PC-9 (cell line): ENCODE measurements around the gene WDR3. TPM values are rescaled to one million over a fixed set of nuclear protein-coding genes. Genes with fewer than 3 reads are reported as not detected.

Experiments
- BruUV-seq: library from RNA; stranded (reverse); fragments of 400-500 nt; replicated peaks from 2 replicates; lab custom pipeline; 2021; lab: Mats Ljungman, UMichigan
- CTCF ChIA-PET: fragments of 300-600 bp; sonication (Branson Sonifier 250); formaldehyde crosslinking; loops from one replicate; lab custom pipeline; 2022; ENCODE audit warnings: antibody characterized with exemption; lab: Charles Lee
- POLR2A ChIA-PET: fragments of 300-600 bp; sonication (Branson Sonifier 250); formaldehyde crosslinking; loops from one replicate; lab custom pipeline; 2022; ENCODE audit warnings: antibody characterized with exemption; ENCODE audit not compliant: unreplicated experiment; lab: Charles Lee
- DNase-seq, 2 experiments: peaks; one replicate each; pipeline versions ENCODE4 v3.0.0 to v3.0.0-alpha.2; 2015 to 2022; ENCODE audit warnings: mixed read lengths in 1 of 2
- H2AFZ ChIP-seq: fragments of 200-600 bp; sonication (generic); 2 replicates; pipeline ENCODE4 v1.8.1; 2017; ENCODE audit warnings: antibody characterized with exemption
- H3F3A ChIP-seq: fragments of 200-600 bp; sonication (generic); 2 replicates; pipeline ENCODE4 v1.8.1; 2017; ENCODE audit warnings: antibody characterized with exemption, mild to moderate bottlenecking, low read depth; ENCODE audit not compliant: insufficient read depth
- H3K27ac ChIP-seq: fragments of 200-600 bp; sonication (generic); 2 replicates; pipeline ENCODE4 v1.6.1; 2016; ENCODE audit warnings: mixed run types
- H3K27me3 ChIP-seq: fragments of 200-600 bp; sonication (generic); 2 replicates; pipeline ENCODE4 v1.6.1; 2016; ENCODE audit warnings: low read depth, mixed run types; ENCODE audit not compliant: insufficient read depth
- H3K36me3 ChIP-seq: fragments of 200-600 bp; sonication (generic); 2 replicates; pipeline ENCODE4 v1.6.1; 2016; ENCODE audit warnings: low read depth, mixed run types
- H3K4me1 ChIP-seq: fragments of 200-600 bp; sonication (generic); replicated peaks from 2 replicates; pipeline ENCODE4 v1.6.1; 2016; ENCODE audit warnings: mixed run types; ENCODE audit not compliant: insufficient read depth
- H3K4me2 ChIP-seq: fragments of 200-600 bp; sonication (generic); 2 replicates; pipeline ENCODE4 v1.6.1; 2017; ENCODE audit warnings: mixed run types
- H3K4me3 ChIP-seq: fragments of 200-600 bp; sonication (generic); 2 replicates; pipeline ENCODE4 v1.6.1; 2016; ENCODE audit warnings: mixed run types
- H3K79me2 ChIP-seq: fragments of 200-600 bp; sonication (generic); 2 replicates; pipeline ENCODE4 v1.6.1; 2017; ENCODE audit warnings: low read depth, mixed run types
- H3K9me2 ChIP-seq: fragments of 200-600 bp; sonication (generic); 2 replicates; pipeline ENCODE4 v1.8.1; 2017; ENCODE audit warnings: mild to moderate bottlenecking; ENCODE audit not compliant: insufficient read depth
- H3K9me3 ChIP-seq: fragments of 200-600 bp; sonication (generic); 2 replicates; pipeline ENCODE4 v1.8.1; 2016; ENCODE audit warnings: low read depth; ENCODE audit not compliant: insufficient read depth
- H4K20me1 ChIP-seq: fragments of 200-600 bp; sonication (generic); 2 replicates; pipeline ENCODE4 v1.8.1; 2017; ENCODE audit not compliant: insufficient read depth
- EZH2 ChIP-seq: fragments of 200-600 bp; sonication (generic); IDR thresholded peaks from 2 replicates; pipeline ENCODE4 v1.8.0; 2017; ENCODE audit warnings: antibody characterized with exemption, low read depth
- intact Hi-C: fragments of 100-400 bp; cut with micrococcal nuclease; formaldehyde crosslinking; loops from one replicate; pipeline ENCODE4 v1.10.0; 2022; ENCODE audit not compliant: unreplicated experiment
- total RNA-seq: library from RNA; stranded (reverse); gene quantifications from 2 replicates; pipeline ENCODE4 v1.2.3, GENCODE V29; 2021
- TF ChIP-seq, protein P1 (sequence below): fragments of 200-600 bp; sonication (generic); conservative IDR thresholded peaks from 2 replicates; pipeline ENCODE4 v1.6.1; 2017; ENCODE audit warnings: mixed run types, antibody characterized with exemption, mild to moderate bottlenecking, moderate library complexity

WDR3 gene
- total RNA-seq, 1 experiment from 2014 or later = 38.3 TPM

DNA sequence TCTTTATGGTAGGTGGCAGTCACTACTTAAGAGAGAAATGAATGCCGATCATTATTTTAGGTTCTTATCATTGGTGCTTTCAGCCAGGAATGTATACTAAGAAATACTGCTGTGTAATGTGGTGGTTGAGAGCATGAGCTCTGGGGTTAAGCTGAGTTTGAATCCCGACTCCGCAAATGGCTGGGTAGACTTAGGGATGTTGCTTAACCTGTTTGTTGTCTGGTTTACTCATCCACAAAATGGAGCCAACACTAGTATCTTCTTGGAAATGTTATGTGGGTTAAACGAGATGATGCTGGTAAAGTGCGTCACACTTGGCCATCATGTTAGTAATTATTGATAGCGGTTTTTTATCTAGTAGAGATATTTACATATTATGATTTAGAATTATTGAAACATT lies 83.8 kb downstream of the WDR3 start:
- H4K20me1 ChIP-seq = no peaks in the 10 kb centered on the region

GRCh38 chr1:118013938-118014337 lies 84.4 kb downstream of the WDR3 start:
- Histone ChIP-seq H2AFZ (no peak overlapping the region), H3K4me1 (no peaks in the 10 kb centered on the region), H4K20me1 (no peaks in the 10 kb centered on the region), H3K4me3 (no peak overlapping the region), H3K9me3 (no peaks in the 10 kb centered on the region), H3K4me2 (no peak overlapping the region), H3K36me3 (no peaks in the 10 kb centered on the region), H3K27me3 (peaks cover 11% of the 10 kb centered on the region; the same call in 1 of the 2 replicates), H3K27ac (no peak overlapping the region), H3K9me2 (0 out of 2 replicates have a peak, but pooled peaks cover under 1% of the 10 kb centered on the region), H3K79me2 (no peaks in the 10 kb centered on the region), H3F3A (no peaks in the 10 kb centered on the region)
- no peak for DNase-seq
- BruUV-seq = no TSS peak
- intact Hi-C loops = no loop called here
- TF ChIP-seq, protein P1, sequence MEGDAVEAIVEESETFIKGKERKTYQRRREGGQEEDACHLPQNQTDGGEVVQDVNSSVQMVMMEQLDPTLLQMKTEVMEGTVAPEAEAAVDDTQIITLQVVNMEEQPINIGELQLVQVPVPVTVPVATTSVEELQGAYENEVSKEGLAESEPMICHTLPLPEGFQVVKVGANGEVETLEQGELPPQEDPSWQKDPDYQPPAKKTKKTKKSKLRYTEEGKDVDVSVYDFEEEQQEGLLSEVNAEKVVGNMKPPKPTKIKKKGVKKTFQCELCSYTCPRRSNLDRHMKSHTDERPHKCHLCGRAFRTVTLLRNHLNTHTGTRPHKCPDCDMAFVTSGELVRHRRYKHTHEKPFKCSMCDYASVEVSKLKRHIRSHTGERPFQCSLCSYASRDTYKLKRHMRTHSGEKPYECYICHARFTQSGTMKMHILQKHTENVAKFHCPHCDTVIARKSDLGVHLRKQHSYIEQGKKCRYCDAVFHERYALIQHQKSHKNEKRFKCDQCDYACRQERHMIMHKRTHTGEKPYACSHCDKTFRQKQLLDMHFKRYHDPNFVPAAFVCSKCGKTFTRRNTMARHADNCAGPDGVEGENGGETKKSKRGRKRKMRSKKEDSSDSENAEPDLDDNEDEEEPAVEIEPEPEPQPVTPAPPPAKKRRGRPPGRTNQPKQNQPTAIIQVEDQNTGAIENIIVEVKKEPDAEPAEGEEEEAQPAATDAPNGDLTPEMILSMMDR = no peak
- no peak for TF ChIP-seq EZH2
- ChIA-PET CTCF (no interaction called here), POLR2A (no interaction called here)

More for the DNA sequence above, 83.8 kb downstream of the WDR3 start:
- H3K79me2 ChIP-seq = no peaks in the 10 kb centered on the region
- intact Hi-C loops = no loop called here
- H3K27ac ChIP-seq = no peak overlapping the region
- no peaks in the 10 kb centered on the region for H3K4me1 ChIP-seq
- H3K9me2 ChIP-seq = no peaks in the 10 kb centered on the region
- no peaks in the 10 kb centered on the region for H3K9me3 ChIP-seq
- CTCF ChIA-PET = no interaction called here
- POLR2A ChIA-PET = no interaction called here
- H3K4me3 ChIP-seq = no peak overlapping the region
- no peaks in the 10 kb centered on the region for H3F3A ChIP-seq
- H2AFZ ChIP-seq = no peak overlapping the region
- BruUV-seq = no TSS peak
- no peaks in the 10 kb centered on the region for H3K36me3 ChIP-seq
- H3K27me3 ChIP-seq = peaks cover 11% of the 10 kb centered on the region; the same call in 1 of the 2 replicates
- H3K4me2 ChIP-seq = no peak overlapping the region
- DNase-seq = no peak
- TF ChIP-seq EZH2 = no peak
- TF ChIP-seq, protein P1 = no peak

Other genes with a start within 250 kb of the WDR3 start
- gene GDAP2, start 118 bp upstream of the WDR3 start, total RNA-seq = 33.5 and 38.1 TPM in 2 replicates